K562 (cell line): ENCODE results near the gene SYNJ2. TPM values are rescaled to one million over a fixed set of nuclear protein-coding genes. Genes with fewer than 3 reads are reported as not detected.

Source experiments
- ATAC-seq: fragments of 200-7000 bp; cut with Tn5 transposase; 3 replicates; pipeline ENCODE4 v1.9.1; 2020; ENCODE audit warnings: moderate library complexity
- BruUV-seq: library from RNA; stranded (reverse); fragments of 400-500 nt; replicated peaks from 2 replicates; lab custom pipeline; 2021; lab: Mats Ljungman, UMichigan
- CTCF ChIA-PET: fragments of 300-600 bp; formaldehyde crosslinking; extraction: SDS; loops from one replicate; lab custom pipeline; 2021; ENCODE audit warnings: low intra/inter-chr PET ratio; lab: Yijun Ruan, JAX
- POLR2A ChIA-PET: fragments of 300-600, 350-650 bp; sonication (Branson Sonifier 250); formaldehyde crosslinking; extraction: SDS; loops from one replicate; lab custom pipeline; 2021; ENCODE audit warnings: antibody characterized with exemption, inconsistent platforms; lab: Yijun Ruan, JAX
- DNase-seq, 4 experiments: peaks; one replicate each; pipeline versions ENCODE4 v3.0.0 to v3.0.0-alpha.2; 2011 to 2018; ENCODE audit warnings: low spot score in 3 of 4, mixed read lengths in 3 of 4; ENCODE audit errors: extremely low read depth in 1 of 4
- FAIRE-seq: peaks from 2 replicates; lab custom pipeline; 2011; peaks lifted over from hg19 to GRCh38; lab: Jason Lieb, UNC
- H2AFZ ChIP-seq: 2 replicates; pipeline ENCODE4 v1.6.0; 2011; ENCODE audit warnings: low read depth, low read length, control low read depth, inconsistent platforms
- H3K27ac ChIP-seq: fragments of 200-600 bp; 3 replicates; pipeline ENCODE4 v1.8.0; 2011; ENCODE audit warnings: low read depth, mild to moderate bottlenecking, control low read depth, inconsistent platforms, low read length, moderate library complexity, mixed read lengths; ENCODE audit errors: extremely low read depth
- H3K27me3 ChIP-seq, 2 experiments: fragments of 300-600 bp in 1 of 2; 2 replicates in 1 of 2; 3 replicates in 1 of 2; pipeline versions ENCODE4 v1.6.0 to v1.8.0; 2011; ENCODE audit warnings: inconsistent platforms in 2 of 2, low read length in 2 of 2, mild to moderate bottlenecking in 1 of 2, mixed read lengths in 1 of 2, moderate library complexity in 1 of 2; ENCODE audit not compliant: control insufficient read depth in 2 of 2, insufficient read depth in 2 of 2
- H3K36me3 ChIP-seq: fragments of 300-600 bp; 3 replicates; pipeline ENCODE4 v1.8.0; 2011; ENCODE audit warnings: mild to moderate bottlenecking, low read length, inconsistent platforms; ENCODE audit not compliant: control insufficient read depth, insufficient read depth
- H3K4me1 ChIP-seq, 2 experiments: fragments of 200-600 bp in 1 of 2; replicated peaks in 1 of 2; 2 replicates in 1 of 2; 3 replicates in 1 of 2; pipeline versions ENCODE4 v1.5.1 to v1.8.0; 2011; ENCODE audit warnings: inconsistent platforms in 2 of 2, low read length in 2 of 2, mild to moderate bottlenecking in 1 of 2, mixed read lengths in 1 of 2, moderate library complexity in 1 of 2; ENCODE audit not compliant: control insufficient read depth in 2 of 2, insufficient read depth in 2 of 2
- H3K4me2 ChIP-seq: 2 replicates; pipeline ENCODE4 v1.6.1; 2011; ENCODE audit warnings: low read length, control low read depth, inconsistent platforms, mixed read lengths; ENCODE audit not compliant: insufficient read depth
- H3K4me3 ChIP-seq: fragments of 200-600 bp; sonication (generic), shearing (Covaris generic); 2 replicates; pipeline ENCODE4 v1.5.1; 2016; ENCODE audit warnings: control low read depth, inconsistent platforms
- H3K79me2 ChIP-seq: fragments of 200-600 bp; 3 replicates; pipeline ENCODE4 v1.8.0; 2011; ENCODE audit warnings: low read length, inconsistent platforms; ENCODE audit not compliant: control insufficient read depth, insufficient read depth
- H3K9ac ChIP-seq, 2 experiments: 2 replicates each; pipeline versions ENCODE4 v1.6.0 to v1.6.1; 2011; ENCODE audit warnings: low read depth in 2 of 2, low read length in 2 of 2, control low read depth in 1 of 2, inconsistent platforms in 1 of 2, mild to moderate bottlenecking in 1 of 2, mixed read lengths in 1 of 2; ENCODE audit not compliant: insufficient read depth in 1 of 2
- H3K9me1 ChIP-seq: one replicate; pipeline ENCODE4 v1.6.0; 2011; ENCODE audit warnings: inconsistent platforms, mild to moderate bottlenecking, low read length, moderate library complexity; ENCODE audit not compliant: control insufficient read depth, insufficient read depth
- H3K9me3 ChIP-seq: replicated peaks from 2 replicates; pipeline ENCODE4 v1.5.1; 2011; ENCODE audit warnings: low read depth, low read length, inconsistent platforms; ENCODE audit not compliant: control insufficient read depth, insufficient read depth
- H4K20me1 ChIP-seq: replicated peaks from 2 replicates; pipeline ENCODE4 v1.6.1; 2011; ENCODE audit warnings: low read length, inconsistent platforms, mixed read lengths; ENCODE audit not compliant: control insufficient read depth, insufficient read depth
- ATF7 ChIP-seq: fragments of 450-650 bp; IDR thresholded peaks from 2 replicates; pipeline ENCODE4 v1.7.1; 2014; ENCODE audit warnings: mild to moderate bottlenecking, moderate library complexity
- CHCHD3 ChIP-seq: fragments of 250-450 bp; sonication (Bioruptor Pico); IDR thresholded peaks from 2 replicates; pipeline ENCODE4 v2.1.2; 2022; ENCODE audit warnings: mild to moderate bottlenecking
- CHD4 ChIP-seq: fragments of 200-600 bp; sonication (generic); IDR thresholded peaks from 3 replicates; pipeline ENCODE4 v1.6.1; 2012; ENCODE audit warnings: low read depth, mild to moderate bottlenecking, mixed read lengths, low read length, inconsistent platforms; ENCODE audit not compliant: insufficient read depth, insufficient replicate concordance, poor library complexity, severe bottlenecking
- DDX20 ChIP-seq: fragments of 450-650 bp; IDR thresholded peaks from 2 replicates; pipeline ENCODE4 v1.6.1; 2016; ENCODE audit warnings: missing genetic modification characterization, low read depth, mild to moderate bottlenecking, missing compliant biosample characterization, moderate library complexity
- GTF2A2 ChIP-seq: IDR thresholded peaks from 2 replicates; pipeline ENCODE4 v1.6.1; 2016; ENCODE audit warnings: mild to moderate bottlenecking, missing genetic modification characterization, missing compliant biosample characterization
- MBD2 ChIP-seq: sonication (generic); IDR thresholded peaks from 2 replicates; pipeline ENCODE4 v1.6.1; 2016; ENCODE audit warnings: low read depth, borderline replicate concordance
- MNT ChIP-seq, 2 experiments: fragments of 450-650 bp; conservative IDR thresholded peaks; 2 replicates each; pipeline ENCODE4 v1.6.1; 2017; ENCODE audit warnings: mild to moderate bottlenecking in 2 of 2, moderate library complexity in 2 of 2
- NR2C1 ChIP-seq, 2 experiments: fragments of 450-650 bp; IDR thresholded peaks; 2 replicates each; pipeline ENCODE4 v1.6.1; 2017; ENCODE audit warnings: mild to moderate bottlenecking in 2 of 2, antibody characterized with exemption in 1 of 2, inconsistent platforms in 1 of 2, missing compliant biosample characterization in 1 of 2, missing genetic modification characterization in 1 of 2
- PCBP2 ChIP-seq: fragments of 200-400 bp; formaldehyde crosslinking; IDR thresholded peaks from 2 replicates; pipeline ENCODE4 v1.6.1; 2018; ENCODE audit warnings: low read length, low read depth, mild to moderate bottlenecking, moderate library complexity; ENCODE audit not compliant: poor library complexity, severe bottlenecking
- SMAD3 ChIP-seq: fragments of 450-650 bp; formaldehyde crosslinking; conservative IDR thresholded peaks from 2 replicates; pipeline ENCODE4 v1.4.0; 2020; ENCODE audit warnings: mild to moderate bottlenecking
- SMARCA4 ChIP-seq: fragments of 450-650 bp; IDR thresholded peaks from 2 replicates; pipeline ENCODE4 v1.6.1; 2016
- SOX6 ChIP-seq: fragments of 450-650 bp; IDR thresholded peaks from 2 replicates; pipeline ENCODE4 v1.6.1; 2014; ENCODE audit warnings: mild to moderate bottlenecking
- XRCC4 ChIP-seq: IDR thresholded peaks from one replicate; pipeline ENCODE4 v1.6.1; 2011; ENCODE audit not compliant: insufficient read depth, insufficient read length; ENCODE audit errors: extremely low read depth
- ZNF507 ChIP-seq: conservative IDR thresholded peaks from 2 replicates; pipeline ENCODE4 v1.6.1; 2017; ENCODE audit warnings: missing genetic modification characterization, missing compliant biosample characterization
- ZNF583 ChIP-seq: fragments of 250-450 bp; sonication (Bioruptor Pico); IDR thresholded peaks from 2 replicates; pipeline ENCODE4 v1.4.0; 2020
- ZNF764 ChIP-seq: fragments of 250-450 bp; sonication (Bioruptor Pico); IDR thresholded peaks from 2 replicates; pipeline ENCODE4 v1.4.0; 2020; ENCODE audit warnings: low read depth, mild to moderate bottlenecking, moderate library complexity
- ZNF780A ChIP-seq: fragments of 250-450 bp; sonication (Bioruptor Pico); IDR thresholded peaks from 2 replicates; pipeline ENCODE4 v1.5.0; 2021; ENCODE audit warnings: mild to moderate bottlenecking
- WGBS: fragments of 100-300 bp; shearing (Covaris generic); methylation state at CpG from one replicate; pipeline ENCODE4 v1.1.6; 2016; ENCODE audit warnings: low coverage, mixed read lengths; ENCODE audit not compliant: insufficient coverage; ENCODE audit errors: missing lambda C conversion rate; 5-methylcytosine and 5-hydroxymethylcytosine counted together
- in situ Hi-C: fragments of 300-500 bp; cut with MboI; formaldehyde crosslinking; loops from 4 replicates; pipeline ENCODE4 v1.15.0; 2018; ENCODE audit warnings: inconsistent platforms, mixed read lengths
- intact Hi-C: fragments of 100-400 bp; cut with micrococcal nuclease; formaldehyde crosslinking; loops from 2 replicates; pipeline ENCODE4 v1.14.2; 2022
- polyA plus RNA-seq, 8 experiments: library from polyadenylated mRNA; depleted of rRNA in 4 of 8; stranded (reverse) in 5 of 8; unstranded in 3 of 8; fragments of >200 nt; fragmentation: Nextera tagmentation in 2 of 8; fragmentation: Illumina TruSeq in 1 of 8; extraction: Ambion mirVana in 2 of 8; extraction: Trizol in 1 of 8; gene quantifications; 2 replicates each; pipeline versions ENCODE4 v1.2.1 to v1.2.3, GENCODE V29; 2011 to 2014; ENCODE audit warnings: inconsistent platforms in 1 of 8, missing spikeins in 1 of 8
- total RNA-seq, 7 experiments: library from RNA; depleted of rRNA in 6 of 7; stranded (reverse); fragments of >200 nt in 6 of 7; fragmentation: Illumina TruSeq in 2 of 7; extraction: Trizol in 2 of 7; gene quantifications; 2 replicates each; pipeline versions ENCODE4 v1.2.1 to v1.2.3, GENCODE V29; 2011 to 2021; ENCODE audit warnings: low replicate concordance in 1 of 7
- TF ChIP-seq, protein P1 (sequence below): fragments of 450-650 bp; IDR thresholded peaks from 2 replicates; pipeline ENCODE4 v1.6.1; 2016; ENCODE audit warnings: low read depth, mild to moderate bottlenecking, moderate library complexity
- TF ChIP-seq, protein P2 (sequence below): fragments of 450-650 bp; formaldehyde crosslinking; IDR thresholded peaks from 2 replicates; pipeline ENCODE4 v1.4.0; 2020; ENCODE audit warnings: mild to moderate bottlenecking, moderate library complexity

Gene SYNJ2
- total and polyA plus RNA-seq, 9 of the 15 experiments (the other 6 are each of a cell fraction or from before 2014, with no cell fraction given): 3.0 to 27.7 (median 17.8) TPM

DNA sequence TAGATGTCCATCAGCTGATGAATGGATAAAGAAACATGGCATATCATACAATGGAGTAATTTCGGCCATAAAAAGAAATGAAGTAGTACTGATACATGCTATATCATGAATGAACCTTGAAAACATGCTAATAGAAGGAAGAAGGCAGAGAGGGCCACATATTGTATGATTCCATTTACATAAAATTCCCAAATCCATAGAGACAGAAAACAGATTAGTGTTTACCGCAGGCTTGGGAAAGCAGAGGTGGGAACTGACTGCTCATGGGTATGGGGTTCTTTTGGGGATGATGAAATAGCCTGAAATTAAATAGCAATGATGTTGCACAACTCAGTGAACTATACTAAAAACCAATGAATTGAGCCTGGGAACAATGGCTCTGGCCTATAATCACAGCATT lies 128.1 kb downstream of the SYNJ2 start:
- ChIA-PET POLR2A (no interaction called here), CTCF (no interaction called here)
- Histone ChIP-seq H2AFZ (no peak overlapping the region), H3K27ac (no peak overlapping the region), H3K9ac (no peak overlapping the region), H3K9me3 (no peaks in the 10 kb centered on the region), H3K9me1 (no peaks in the 10 kb centered on the region), H3K4me1 (peaks cover 2 to 3% of the 10 kb centered on the region in 2 experiments; a peak in 2 of 5 replicates), H3K36me3 (no peaks in the 10 kb centered on the region), H3K4me3 (no peak overlapping the region), H3K27me3 (no peaks in the 10 kb centered on the region), H4K20me1 (no peaks in the 10 kb centered on the region), H3K79me2 (no peaks in the 10 kb centered on the region), H3K4me2 (no peak overlapping the region)
- FAIRE-seq (no peak), ATAC-seq (peak; percentile 67), DNase-seq (no peak)
- intact Hi-C loops: no loop called here
- WGBS: 52% methylated on average over 2 of the region's 2 CpGs
- in situ Hi-C loops: no loop called here
- no TSS peak for BruUV-seq
- peak; percentile 40; the same call in 1 of the 2 replicates for TF ChIP-seq SOX6
- no peak for TF ChIP-seq CHD4
- TF ChIP-seq CHCHD3: no peak
- no peak for TF ChIP-seq ZNF780A (CRISPR knock-in tag)
- TF ChIP-seq MBD2: no peak
- no peak for TF ChIP-seq XRCC4
- TF ChIP-seq, protein P1, sequence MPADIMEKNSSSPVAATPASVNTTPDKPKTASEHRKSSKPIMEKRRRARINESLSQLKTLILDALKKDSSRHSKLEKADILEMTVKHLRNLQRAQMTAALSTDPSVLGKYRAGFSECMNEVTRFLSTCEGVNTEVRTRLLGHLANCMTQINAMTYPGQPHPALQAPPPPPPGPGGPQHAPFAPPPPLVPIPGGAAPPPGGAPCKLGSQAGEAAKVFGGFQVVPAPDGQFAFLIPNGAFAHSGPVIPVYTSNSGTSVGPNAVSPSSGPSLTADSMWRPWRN: no peak
- peak; percentile 61 for TF ChIP-seq DDX20 (tag)
- TF ChIP-seq, protein P2, sequence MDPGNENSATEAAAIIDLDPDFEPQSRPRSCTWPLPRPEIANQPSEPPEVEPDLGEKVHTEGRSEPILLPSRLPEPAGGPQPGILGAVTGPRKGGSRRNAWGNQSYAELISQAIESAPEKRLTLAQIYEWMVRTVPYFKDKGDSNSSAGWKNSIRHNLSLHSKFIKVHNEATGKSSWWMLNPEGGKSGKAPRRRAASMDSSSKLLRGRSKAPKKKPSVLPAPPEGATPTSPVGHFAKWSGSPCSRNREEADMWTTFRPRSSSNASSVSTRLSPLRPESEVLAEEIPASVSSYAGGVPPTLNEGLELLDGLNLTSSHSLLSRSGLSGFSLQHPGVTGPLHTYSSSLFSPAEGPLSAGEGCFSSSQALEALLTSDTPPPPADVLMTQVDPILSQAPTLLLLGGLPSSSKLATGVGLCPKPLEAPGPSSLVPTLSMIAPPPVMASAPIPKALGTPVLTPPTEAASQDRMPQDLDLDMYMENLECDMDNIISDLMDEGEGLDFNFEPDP: no peak
- TF ChIP-seq PCBP2: no peak
- TF ChIP-seq SMAD3 (CRISPR knock-in tag): peak; percentile 68; the same call in 1 of the 2 replicates
- TF ChIP-seq SMARCA4: peak; percentile 22; the same call in 1 of the 2 replicates
- TF ChIP-seq GTF2A2 (tag): peak; percentile 56; the same call in 1 of the 2 replicates
- no peak for TF ChIP-seq ZNF764 (CRISPR knock-in tag)
- TF ChIP-seq ATF7: peak; percentile 26; the same call in 1 of the 2 replicates
- no peak for TF ChIP-seq MNT (conservative IDR thresholded peaks at IDR 0.05)
- TF ChIP-seq NR2C1 (IDR thresholded peaks at IDR 0.05): no peak
- TF ChIP-seq NR2C1 (tag; IDR thresholded peaks at IDR 0.05): peak; percentile 73
- no peak for TF ChIP-seq ZNF583 (CRISPR knock-in tag)
- TF ChIP-seq ZNF507 (tag): no peak
